HG03064 (cell line): Measurements from ENCODE around the gene HOTAIR.

Source experiments
- ATAC-seq: cut with Tn5 transposase; IDR thresholded peaks from one replicate; pipeline ENCODE4 v1.9.1; 2021; ENCODE audit warnings: low read depth; ENCODE audit not compliant: unreplicated experiment

HOTAIR gene

GRCh38 chr12:53976823-53977595 is 2.3 kb upstream of the HOTAIR start:
- ATAC-seq, result no peak

- no peak for ATAC-seq
Observed at GRCh38 chr12:53976172-53976822, 1.5 kb upstream of the HOTAIR start.

- no peak for ATAC-seq
Observed at GRCh38 chr12:53975479-53976152, 862 bp upstream of the HOTAIR start.

GRCh38 chr12:53975064-53975471 is 314 bp upstream of the HOTAIR start:
- no peak for ATAC-seq

- ATAC-seq, result no peak
Observed at GRCh38 chr12:53973236-53974042, 1.3 kb downstream of the HOTAIR start.

DNA sequence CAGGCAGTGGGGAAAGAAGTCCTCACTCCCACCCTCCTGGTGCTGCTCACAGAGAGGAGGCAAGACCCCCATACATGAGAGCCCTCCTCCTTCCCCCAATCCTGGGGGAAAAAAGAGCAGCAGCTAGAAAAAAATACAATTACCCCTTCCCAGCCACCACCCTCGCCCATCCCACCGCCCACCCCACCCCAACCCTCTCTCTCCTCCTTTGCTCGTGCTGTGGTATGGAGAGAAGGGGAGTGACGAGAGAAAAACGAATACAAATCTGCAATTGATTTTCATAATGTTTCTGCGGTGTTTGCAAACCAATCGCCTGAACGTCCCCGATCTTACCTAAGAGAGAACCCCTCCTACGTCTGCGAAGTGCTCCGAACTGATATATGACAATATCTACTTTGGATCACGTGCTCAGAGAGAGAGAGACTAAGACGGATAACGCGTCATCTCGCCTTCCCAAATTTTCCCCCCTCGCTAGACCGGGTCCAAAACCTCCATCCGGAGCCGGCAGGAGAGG is 2.0 kb downstream of the HOTAIR start, which contains the start of gene HOXC11:
Gene HOXC11, plus strand, starts transcription at position 405 of the 514 bp plus-strand sequence. CDS start 116 bp downstream, outside the sequence.
- ATAC-seq, result no peak

DNA sequence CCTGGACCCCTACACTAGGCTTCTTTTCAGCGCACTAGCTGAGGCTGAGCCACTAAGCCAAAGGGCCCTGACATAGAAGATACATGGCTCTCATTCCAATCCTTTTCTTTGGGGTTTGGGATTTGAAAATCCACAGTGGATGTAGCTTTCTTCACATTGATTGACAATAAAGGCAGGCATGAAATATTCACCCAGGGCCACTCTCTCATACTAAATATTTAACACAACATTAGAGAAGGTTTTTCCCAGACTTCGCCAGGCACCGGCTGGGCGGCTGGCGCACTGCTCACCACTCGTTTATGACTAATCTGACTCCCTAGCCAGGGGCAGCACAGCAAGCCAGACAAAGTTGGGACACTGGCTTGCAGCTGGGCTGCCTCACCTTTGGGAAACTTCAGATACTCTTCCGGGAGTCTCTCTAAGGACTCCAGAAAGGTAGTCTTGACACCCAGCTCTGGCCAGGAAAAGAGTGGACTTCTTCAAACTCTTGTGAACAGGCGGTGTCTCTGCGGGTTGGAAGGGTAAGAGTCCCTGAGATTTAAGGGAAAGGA is 2.5 kb downstream of the HOTAIR start:
- ATAC-seq, result no peak

GRCh38 chr12:53971686-53972085 is 3.1 kb downstream of the HOTAIR start:
- ATAC-seq, result no peak

DNA sequence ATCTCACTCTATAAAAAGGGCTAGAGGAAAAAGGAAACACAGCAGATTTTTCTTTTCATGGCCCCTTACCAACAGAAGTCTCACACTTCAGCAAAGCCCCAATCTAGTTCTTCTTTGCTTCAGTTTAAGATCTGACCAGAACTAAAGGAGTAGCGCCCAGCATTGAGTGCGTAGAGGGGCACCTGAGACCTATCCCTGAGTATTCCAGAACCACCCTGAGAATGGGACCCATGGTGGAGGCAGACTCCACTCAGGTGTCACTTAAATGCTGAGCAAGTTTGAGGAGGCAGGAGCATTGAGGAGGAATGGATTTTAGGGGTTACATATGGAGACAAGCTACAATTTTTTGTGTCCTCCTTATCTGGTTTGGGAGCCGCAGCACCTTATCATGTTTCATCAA is 3.6 kb downstream of the HOTAIR start:
- no peak for ATAC-seq

- ATAC-seq, result no peak
Observed at GRCh38 chr12:53970451-53970850, 4.3 kb downstream of the HOTAIR start.

DNA sequence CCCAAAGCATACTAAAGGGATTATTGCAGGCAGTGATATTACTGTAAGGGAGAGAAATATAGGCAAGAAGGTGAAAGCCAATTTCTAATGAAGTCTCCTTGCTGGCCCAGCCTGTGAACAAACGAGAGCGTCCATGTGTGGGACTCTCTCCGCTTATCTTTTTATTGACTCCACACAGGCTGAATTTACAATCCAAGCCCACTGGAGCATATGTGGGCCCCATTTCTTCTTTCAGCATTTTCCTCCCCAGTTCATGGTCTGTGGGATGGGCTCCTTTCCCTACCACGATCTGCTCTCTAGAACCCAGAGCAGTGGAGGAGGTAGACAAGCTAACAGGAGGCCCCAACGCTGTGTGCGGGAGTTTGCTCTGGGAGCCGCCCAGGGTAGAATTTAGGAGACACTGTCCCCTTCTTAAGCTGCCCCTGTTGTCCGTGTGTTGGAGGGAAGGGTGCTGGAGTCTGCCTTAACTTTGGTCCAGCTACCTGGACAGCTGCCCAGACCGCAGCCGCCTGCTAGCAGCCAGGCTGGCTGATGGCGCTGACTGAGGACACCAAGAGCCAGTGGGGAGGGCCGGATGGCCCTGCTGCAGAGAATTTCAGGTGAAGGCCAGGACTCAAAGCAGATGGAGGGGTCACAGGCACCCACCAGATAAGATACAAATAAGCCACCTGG is 5.0 kb downstream of the HOTAIR start:
- no peak for ATAC-seq

- no peak for ATAC-seq
Observed at GRCh38 chr12:53968214-53969127, 6.3 kb downstream of the HOTAIR start.

DNA sequence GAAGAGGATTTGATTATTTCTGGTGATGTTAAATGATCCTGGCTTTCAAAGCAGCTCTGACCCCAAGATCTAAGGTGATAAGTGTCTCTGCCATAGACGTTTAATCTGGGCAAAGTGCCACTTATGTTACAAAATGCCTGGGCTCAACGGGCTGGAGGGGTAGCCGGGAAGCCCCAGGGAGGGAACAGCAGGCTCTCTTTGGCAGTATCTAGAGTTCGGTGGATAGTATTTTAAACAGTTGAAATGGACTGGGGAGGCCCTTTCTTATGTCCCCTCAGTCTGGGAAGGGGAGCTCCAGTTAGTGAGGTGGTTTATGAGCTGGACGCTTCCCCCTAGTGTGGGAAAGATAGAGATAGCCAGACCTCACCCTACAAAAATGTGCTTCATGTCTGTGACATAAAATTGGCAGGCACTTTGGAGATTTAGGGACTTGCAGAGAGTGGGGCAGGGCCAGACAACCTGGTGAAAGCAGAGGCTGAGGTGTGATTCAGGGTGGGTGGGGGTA is 7.3 kb downstream of the HOTAIR start:
- no peak for ATAC-seq

GRCh38 chr12:53966385-53967133 is 8.2 kb downstream of the HOTAIR start:
- ATAC-seq, result no peak

DNA sequence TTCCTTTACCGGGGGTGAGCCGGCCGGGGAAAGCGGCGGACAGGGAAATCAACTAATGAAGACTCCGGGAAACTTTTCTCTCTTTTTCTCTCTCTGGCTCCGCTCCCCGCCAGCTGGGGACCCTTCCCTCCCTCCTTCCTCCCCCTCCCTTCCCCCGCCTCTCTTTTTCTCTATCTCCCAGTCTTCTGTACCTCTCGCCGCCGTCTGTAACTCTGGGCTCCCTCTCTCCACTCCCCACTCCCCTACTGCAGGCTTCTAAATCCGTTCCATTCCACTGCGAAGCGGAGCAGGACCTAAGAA is 8.7 kb downstream of the HOTAIR start:
- no peak for ATAC-seq

DNA sequence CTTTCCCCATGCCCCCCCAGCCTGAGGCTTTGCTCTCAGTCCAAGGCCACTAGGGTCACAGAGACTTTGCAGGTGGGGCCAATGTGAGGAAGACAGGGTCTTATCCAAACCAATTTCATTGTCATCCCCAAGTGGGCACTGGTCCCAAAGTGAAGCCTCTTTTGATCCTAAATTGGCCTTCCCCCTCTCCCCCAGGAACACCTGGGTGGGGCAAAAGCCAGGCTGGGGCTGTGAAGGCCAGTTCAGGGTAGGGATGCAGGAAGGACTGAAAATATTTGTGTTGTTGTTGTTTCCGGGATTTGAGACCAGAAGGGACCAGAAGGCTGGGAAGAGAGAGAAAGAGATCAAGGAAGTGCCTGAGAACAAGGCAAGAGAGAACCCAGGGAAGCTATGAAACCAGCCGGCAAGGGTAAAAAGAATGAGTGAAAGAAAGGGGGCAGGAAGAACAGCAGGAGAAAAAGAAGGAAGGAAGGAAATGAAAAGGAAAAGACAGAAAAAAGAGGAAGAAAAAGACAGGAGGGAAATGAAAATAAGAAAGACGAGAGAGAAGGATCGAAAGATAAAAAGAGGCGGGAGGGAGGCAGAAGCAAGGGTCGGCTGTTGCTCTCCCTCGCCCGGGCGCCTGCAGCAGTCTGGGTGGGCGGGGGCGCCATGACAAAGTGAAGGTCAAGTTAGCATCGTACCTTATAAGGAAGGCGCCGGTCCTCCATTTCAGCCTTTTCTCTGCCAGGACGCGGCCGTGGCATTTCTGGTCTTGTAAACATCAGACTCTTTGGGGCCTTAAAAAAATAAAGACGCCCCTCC is 9.3 kb downstream of the HOTAIR start:
- ATAC-seq, result no peak

GRCh38 chr12:53964315-53964713 is 10.4 kb downstream of the HOTAIR start:
- ATAC-seq, result no peak
